Trophoblast cell (in vitro differentiated cells and primary cell): Measurements from ENCODE around the gene ZNF423.

Experiments
- DNase-seq, 2 donors: peaks; one replicate each; pipeline ENCODE4 v3.0.0-alpha.2; 2016
- H2AFZ ChIP-seq: 2 replicates; pipeline ENCODE4 v1.6.1; 2013; ENCODE audit warnings: low read length, moderate library complexity, mild to moderate bottlenecking; ENCODE audit not compliant: insufficient read depth, poor library complexity
- H2AK5ac ChIP-seq: 2 replicates; pipeline ENCODE4 v1.6.1; 2013; ENCODE audit warnings: mild to moderate bottlenecking, low read length
- H2BK120ac ChIP-seq: 2 replicates; pipeline ENCODE4 v1.6.1; 2013; ENCODE audit warnings: low read length, mild to moderate bottlenecking, moderate library complexity; ENCODE audit not compliant: insufficient read depth, poor library complexity
- H2BK12ac ChIP-seq: 2 replicates; pipeline ENCODE4 v1.6.1; 2013; ENCODE audit warnings: mild to moderate bottlenecking, low read length, moderate library complexity
- H2BK5ac ChIP-seq: 2 replicates; pipeline ENCODE4 v1.6.1; 2013; ENCODE audit warnings: low read length, low read depth, moderate library complexity, mild to moderate bottlenecking; ENCODE audit not compliant: poor library complexity
- H3K14ac ChIP-seq: 2 replicates; pipeline ENCODE4 v1.6.1; 2013; ENCODE audit warnings: mild to moderate bottlenecking, low read length
- H3K18ac ChIP-seq: 2 replicates; pipeline ENCODE4 v1.6.1; 2013; ENCODE audit warnings: mild to moderate bottlenecking, low read length
- H3K23ac ChIP-seq: 2 replicates; pipeline ENCODE4 v1.6.1; 2013; ENCODE audit warnings: low read length
- H3K27ac ChIP-seq: 2 replicates; pipeline ENCODE4 v1.5.1; 2013; ENCODE audit warnings: low read depth, mild to moderate bottlenecking, inconsistent platforms, low read length, moderate library complexity
- H3K27me3 ChIP-seq: 2 replicates; pipeline ENCODE4 v1.6.1; 2013; ENCODE audit warnings: inconsistent platforms, mild to moderate bottlenecking, low read length, moderate library complexity; ENCODE audit not compliant: insufficient read depth
- H3K36me3 ChIP-seq, 2 experiments: 1 replicate in 1 of 2; 2 replicates in 1 of 2; pipeline ENCODE4 v1.6.1; 2013; ENCODE audit warnings: low read length in 2 of 2, mild to moderate bottlenecking in 2 of 2, moderate library complexity in 1 of 2; ENCODE audit not compliant: insufficient read depth in 2 of 2, control insufficient read depth in 1 of 2
- H3K4ac ChIP-seq: 2 replicates; pipeline ENCODE4 v1.6.1; 2013; ENCODE audit warnings: low read depth, mild to moderate bottlenecking, low read length, moderate library complexity
- H3K4me1 ChIP-seq, 2 experiments: 1 replicate in 1 of 2; 2 replicates in 1 of 2; pipeline ENCODE4 v1.6.1; 2013; ENCODE audit warnings: low read length in 2 of 2, mild to moderate bottlenecking in 2 of 2, moderate library complexity in 1 of 2; ENCODE audit not compliant: insufficient read depth in 2 of 2, control insufficient read depth in 1 of 2
- H3K4me2 ChIP-seq: 2 replicates; pipeline ENCODE4 v1.6.1; 2013; ENCODE audit warnings: inconsistent platforms, mild to moderate bottlenecking, low read length, moderate library complexity
- H3K4me3 ChIP-seq: 2 replicates; pipeline ENCODE4 v1.5.1; 2013; ENCODE audit warnings: mild to moderate bottlenecking, low read depth, low read length, inconsistent platforms
- H3K79me1 ChIP-seq: one replicate; pipeline ENCODE4 v1.6.1; 2013; ENCODE audit warnings: low read length
- H3K79me2 ChIP-seq: 2 replicates; pipeline ENCODE4 v1.6.1; 2013; ENCODE audit warnings: low read length, mild to moderate bottlenecking; ENCODE audit not compliant: control insufficient read depth, insufficient read depth, poor library complexity
- H3K9ac ChIP-seq: 2 replicates; pipeline ENCODE4 v1.6.1; 2013; ENCODE audit warnings: mild to moderate bottlenecking, low read length
- H3K9me3 ChIP-seq: 2 replicates; pipeline ENCODE4 v1.6.1; 2013; ENCODE audit warnings: low read depth, mild to moderate bottlenecking, control low read depth, inconsistent platforms, low read length; ENCODE audit not compliant: insufficient read depth
- H4K12ac ChIP-seq: 2 replicates; pipeline ENCODE4 v1.6.1; 2013; ENCODE audit warnings: low read depth, mild to moderate bottlenecking, low read length, moderate library complexity
- H4K8ac ChIP-seq: 2 replicates; pipeline ENCODE4 v1.6.1; 2013; ENCODE audit warnings: low read depth, mild to moderate bottlenecking, low read length, moderate library complexity
- H4K91ac ChIP-seq: one replicate; pipeline ENCODE4 v1.6.1; 2013; ENCODE audit warnings: low read depth, mild to moderate bottlenecking, low read length, moderate library complexity
- WGBS: extraction: QIAGEN DNeasy Blood & Tissue Kit; methylation state at CpG from one replicate; pipeline ENCODE4 v1.1.7; 2013; ENCODE audit warnings: missing lambda C conversion rate; ENCODE audit not compliant: insufficient read length, insufficient coverage; ENCODE audit errors: extremely low coverage; 5-methylcytosine and 5-hydroxymethylcytosine counted together

ZNF423 gene

DNA sequence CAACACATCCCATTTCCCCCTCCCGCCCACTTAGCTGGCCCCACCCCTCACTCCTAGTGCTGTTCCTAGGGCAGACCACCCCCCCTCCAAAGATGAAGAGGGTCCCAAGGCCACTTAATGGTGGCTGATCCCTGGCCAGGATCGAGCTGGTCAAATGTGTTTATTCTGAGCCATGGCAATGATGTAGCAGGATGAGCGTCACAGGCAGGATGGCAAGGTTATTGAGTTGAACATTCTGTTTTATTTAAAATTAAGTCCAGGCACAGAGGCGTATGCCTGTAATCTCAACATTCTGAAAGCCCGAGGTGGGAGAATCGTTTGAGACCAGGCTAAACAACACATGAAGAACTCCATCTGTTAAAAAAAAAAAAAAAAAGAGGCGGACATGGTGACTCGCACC is 12.2 kb downstream of the ZNF423 start:
- H4K91ac ChIP-seq: no peak overlapping the region
- no peak overlapping the region for H4K8ac ChIP-seq
- no CpG with 5 or more reads among the region's 8 CpGs for WGBS
- no peaks in the 10 kb centered on the region for H3K27me3 ChIP-seq
- H3K27ac ChIP-seq: no peak overlapping the region
- no peak overlapping the region for H3K14ac ChIP-seq
- H3K23ac ChIP-seq: no peak overlapping the region
- H3K4me2 ChIP-seq: no peak overlapping the region
- no peaks in the 10 kb centered on the region for H3K79me2 ChIP-seq
- no peak overlapping the region for H2BK120ac ChIP-seq
- H3K9ac ChIP-seq: no peak overlapping the region
- no peak overlapping the region for H2AK5ac ChIP-seq
- H3K36me3 ChIP-seq: peaks cover 5 to 6% of the 10 kb centered on the region in 2 experiments
- H3K4me3 ChIP-seq: no peak overlapping the region
- no peak overlapping the region for H2AFZ ChIP-seq
- H3K4me1 ChIP-seq: peaks cover 0 to 6% of the 10 kb centered on the region in 2 experiments
- H3K79me1 ChIP-seq: no peaks in the 10 kb centered on the region
- DNase-seq: no peak
- no peak overlapping the region for H3K4ac ChIP-seq
- no peak overlapping the region for H2BK5ac ChIP-seq
- H3K9me3 ChIP-seq: no peaks in the 10 kb centered on the region
- H4K12ac ChIP-seq: no peak overlapping the region
- no peak overlapping the region for H2BK12ac ChIP-seq
- no peak overlapping the region for H3K18ac ChIP-seq

- H3K9me3 ChIP-seq: no peaks in the 10 kb centered on the region
- H4K91ac ChIP-seq: no peak overlapping the region
- H2BK12ac ChIP-seq: no peak overlapping the region
- no peak overlapping the region for H2BK5ac ChIP-seq
- no peak overlapping the region for H2AK5ac ChIP-seq
- peaks cover 3% of the 10 kb centered on the region for H3K79me2 ChIP-seq
- H3K36me3 ChIP-seq: peaks cover 5 to 6% of the 10 kb centered on the region in 2 experiments
- no peak overlapping the region for H3K9ac ChIP-seq
- WGBS: no CpG with 5 or more reads among the region's 4 CpGs
- no peaks in the 10 kb centered on the region for H3K27me3 ChIP-seq
- H3K4ac ChIP-seq: no peak overlapping the region
- peaks cover 4% of the 10 kb centered on the region for H3K79me1 ChIP-seq
- no peak overlapping the region for H3K4me3 ChIP-seq
- DNase-seq: no peak
- no peak overlapping the region for H3K23ac ChIP-seq
- H3K4me2 ChIP-seq: no peak overlapping the region
- no peak overlapping the region for H4K12ac ChIP-seq
- H4K8ac ChIP-seq: no peak overlapping the region
- no peak overlapping the region for H2BK120ac ChIP-seq
- H3K4me1 ChIP-seq: peaks cover 7 to 11% of the 10 kb centered on the region in 2 experiments
- no peak overlapping the region for H3K14ac ChIP-seq
- no peak overlapping the region for H3K18ac ChIP-seq
- H3K27ac ChIP-seq: no peak overlapping the region
- H2AFZ ChIP-seq: no peak overlapping the region
Observed at GRCh38 chr16:49842972-49843371, 12.9 kb downstream of the ZNF423 start.

DNA sequence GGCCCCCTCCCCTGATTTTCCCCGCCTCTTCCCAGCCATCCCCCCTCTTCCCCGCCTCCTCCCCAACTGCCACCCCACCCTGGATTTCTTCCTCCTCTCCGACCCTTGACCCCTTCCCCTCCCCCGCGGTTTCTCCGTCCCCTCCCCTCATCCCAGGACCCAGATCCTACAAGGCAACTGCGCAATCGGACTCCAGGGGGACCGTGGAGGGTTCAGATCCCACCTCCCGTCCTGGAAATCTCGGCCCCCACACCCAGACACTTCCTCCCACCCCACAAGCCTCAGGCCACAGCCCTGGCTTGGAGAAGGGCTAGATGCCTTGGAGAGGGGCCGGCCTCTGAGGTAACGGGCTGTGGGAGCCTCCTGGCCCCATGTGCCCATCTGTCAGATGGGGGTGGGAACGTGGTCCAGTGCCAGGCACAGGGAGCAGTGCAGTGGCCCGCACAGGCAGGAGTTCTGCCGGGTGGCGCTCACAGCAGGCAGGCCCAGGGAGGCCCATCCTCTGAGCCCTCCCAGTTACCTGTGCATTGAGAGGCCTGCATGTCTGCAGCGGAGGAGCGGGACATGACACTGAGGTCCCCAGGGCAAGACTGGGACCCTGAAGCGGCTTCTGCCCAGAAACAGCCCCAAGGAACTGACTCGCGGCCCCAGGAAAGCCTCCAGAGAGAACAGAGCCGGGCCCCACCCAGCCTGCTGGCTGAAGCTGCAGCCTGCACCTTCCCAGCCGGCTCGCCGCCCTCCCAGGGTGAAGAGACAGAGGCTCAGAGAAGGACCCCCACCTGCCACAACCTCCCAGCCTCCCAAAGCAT is 16.7 kb downstream of the ZNF423 start:
- H4K12ac ChIP-seq: peak overlapping the region; percentile 45
- WGBS: no CpG with 5 or more reads among the region's 26 CpGs
- H3K23ac ChIP-seq: no peak overlapping the region
- H2AFZ ChIP-seq: no peak overlapping the region
- no peak overlapping the region for H3K4ac ChIP-seq
- H3K4me1 ChIP-seq: peaks cover 31% of the 10 kb centered on the region in 2 experiments
- H3K4me2 ChIP-seq: peak overlapping the region; percentile 68
- no peaks in the 10 kb centered on the region for H3K9me3 ChIP-seq
- H2BK12ac ChIP-seq: no peak overlapping the region
- peak overlapping the region; percentile 3 for H4K8ac ChIP-seq
- no peak overlapping the region for H3K18ac ChIP-seq
- H3K27me3 ChIP-seq: no peaks in the 10 kb centered on the region
- H3K79me1 ChIP-seq: peaks cover 11% of the 10 kb centered on the region
- no peaks in the 10 kb centered on the region for H3K36me3 ChIP-seq
- peak overlapping the region; percentile 54 for H3K4me3 ChIP-seq
- DNase-seq: no peak
- H3K79me2 ChIP-seq: peaks cover 14% of the 10 kb centered on the region
- no peak overlapping the region for H3K14ac ChIP-seq
- no peak overlapping the region for H2BK120ac ChIP-seq
- peak overlapping the region; percentile 75 for H4K91ac ChIP-seq
- no peak overlapping the region for H3K27ac ChIP-seq
- no peak overlapping the region for H2BK5ac ChIP-seq
- H3K9ac ChIP-seq: no peak overlapping the region
- H2AK5ac ChIP-seq: no peak overlapping the region

GRCh38 chr16:49838441-49839016 is 17.4 kb downstream of the ZNF423 start:
- H3K27ac ChIP-seq: no peak overlapping the region
- H3K4me1 ChIP-seq: peaks cover 31 to 35% of the 10 kb centered on the region in 2 experiments
- peak overlapping the region; percentile 68 for H3K4me2 ChIP-seq
- peak overlapping the region; percentile 55 for H3K4ac ChIP-seq
- no peak overlapping the region for H2AFZ ChIP-seq
- no peak overlapping the region for H2AK5ac ChIP-seq
- no peak overlapping the region for H2BK12ac ChIP-seq
- H3K14ac ChIP-seq: peak overlapping the region; percentile 16
- peak overlapping the region; percentile 6 for H2BK5ac ChIP-seq
- peak overlapping the region; percentile 14 for H2BK120ac ChIP-seq
- H3K4me3 ChIP-seq: peak overlapping the region; percentile 54
- no peak for DNase-seq
- H4K91ac ChIP-seq: peak overlapping the region; percentile 75
- H4K12ac ChIP-seq: no peak overlapping the region
- H3K23ac ChIP-seq: no peak overlapping the region
- H3K79me1 ChIP-seq: peaks cover 11% of the 10 kb centered on the region
- no peak overlapping the region for H3K9ac ChIP-seq
- H3K18ac ChIP-seq: peak overlapping the region; percentile 49
- no peaks in the 10 kb centered on the region for H3K9me3 ChIP-seq
- no peaks in the 10 kb centered on the region for H3K27me3 ChIP-seq
- no CpG with 5 or more reads among the region's 63 CpGs for WGBS
- H4K8ac ChIP-seq: peak overlapping the region; percentile 72
- peaks cover 14% of the 10 kb centered on the region for H3K79me2 ChIP-seq
- H3K36me3 ChIP-seq: no peaks in the 10 kb centered on the region
